Thyroid gland (tissue), 4 donors: ENCODE data around the gene TWSG1.

Source experiments
- POLR2A ChIP-seq, 2 donors: fragments of 450-650 bp; IDR thresholded peaks; one replicate each; pipeline ENCODE4 v1.6.1; 2017; ENCODE audit warnings: antibody characterized with exemption in 2 of 2, mild to moderate bottlenecking in 2 of 2, moderate library complexity in 1 of 2
- TF ChIP-seq, protein P1 (sequence below), 6 experiments: fragments of 200-600 bp in 3 of 6; fragments of 450-650 bp in 3 of 6; sonication (generic) in 3 of 6; IDR thresholded peaks; one replicate each; pipeline ENCODE4 v1.5.1; 2016 to 2019; ENCODE audit warnings: antibody characterized with exemption in 6 of 6, mild to moderate bottlenecking in 2 of 6, inconsistent platforms in 1 of 6, moderate library complexity in 1 of 6

GRCh38 chr18:9389706-9390105, 55.1 kb downstream of the TWSG1 start:
- TF ChIP-seq, protein P1, sequence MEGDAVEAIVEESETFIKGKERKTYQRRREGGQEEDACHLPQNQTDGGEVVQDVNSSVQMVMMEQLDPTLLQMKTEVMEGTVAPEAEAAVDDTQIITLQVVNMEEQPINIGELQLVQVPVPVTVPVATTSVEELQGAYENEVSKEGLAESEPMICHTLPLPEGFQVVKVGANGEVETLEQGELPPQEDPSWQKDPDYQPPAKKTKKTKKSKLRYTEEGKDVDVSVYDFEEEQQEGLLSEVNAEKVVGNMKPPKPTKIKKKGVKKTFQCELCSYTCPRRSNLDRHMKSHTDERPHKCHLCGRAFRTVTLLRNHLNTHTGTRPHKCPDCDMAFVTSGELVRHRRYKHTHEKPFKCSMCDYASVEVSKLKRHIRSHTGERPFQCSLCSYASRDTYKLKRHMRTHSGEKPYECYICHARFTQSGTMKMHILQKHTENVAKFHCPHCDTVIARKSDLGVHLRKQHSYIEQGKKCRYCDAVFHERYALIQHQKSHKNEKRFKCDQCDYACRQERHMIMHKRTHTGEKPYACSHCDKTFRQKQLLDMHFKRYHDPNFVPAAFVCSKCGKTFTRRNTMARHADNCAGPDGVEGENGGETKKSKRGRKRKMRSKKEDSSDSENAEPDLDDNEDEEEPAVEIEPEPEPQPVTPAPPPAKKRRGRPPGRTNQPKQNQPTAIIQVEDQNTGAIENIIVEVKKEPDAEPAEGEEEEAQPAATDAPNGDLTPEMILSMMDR (IDR thresholded peaks at IDR 0.05) = no peak
- no peak for TF ChIP-seq POLR2A (IDR thresholded peaks at IDR 0.05)
